ENCODE data around the gene MS4A4A.

MS4A4A gene

DNA sequence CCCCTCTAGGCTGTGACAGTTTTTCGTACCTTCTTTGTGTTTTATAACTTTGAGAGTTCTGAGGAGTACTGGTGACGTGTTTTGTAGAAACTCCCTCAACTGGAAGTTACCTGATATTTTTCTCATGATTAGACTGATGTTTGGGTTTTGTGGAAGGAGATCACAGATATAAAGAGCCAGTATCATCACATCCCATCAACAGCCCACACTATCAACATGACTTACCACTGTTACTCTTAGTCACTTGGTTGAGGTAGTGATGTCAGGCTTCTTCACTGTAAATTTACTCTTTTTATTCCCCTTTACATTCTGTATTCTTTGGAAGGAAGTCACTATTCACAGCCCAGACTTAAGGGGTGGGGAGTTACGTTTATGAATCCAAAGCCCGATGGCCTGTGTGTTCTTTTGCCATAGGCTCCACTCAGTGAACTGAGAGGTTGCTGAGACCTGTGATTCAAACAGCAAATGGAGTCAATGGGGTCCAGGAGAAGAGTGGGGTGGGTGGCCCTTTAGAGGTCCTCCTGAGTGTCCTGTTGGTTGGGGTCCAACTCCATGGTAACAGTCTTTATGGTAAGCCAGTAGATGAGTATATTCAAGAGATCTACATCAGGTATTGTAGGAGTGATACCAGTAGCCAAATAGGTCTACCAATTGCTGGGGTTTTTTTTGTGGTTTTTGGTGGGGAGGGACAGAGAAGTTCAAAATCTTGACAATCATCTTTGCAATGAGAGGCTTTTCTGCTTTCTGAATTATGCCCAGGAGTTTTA lies 22.3 kb upstream of the MS4A4A start:
- H3K9ac ChIP-seq (ENCODE audit: low read depth, low read length, poor library complexity): no peak overlapping the region
- no peak overlapping the region for H2BK12ac ChIP-seq (ENCODE audit: low read length)
- H3K4me2 ChIP-seq (ENCODE audit: insufficient read depth, low read length, poor library complexity, severe bottlenecking): no peak overlapping the region
- H3K18ac ChIP-seq (ENCODE audit: low read length): no peak overlapping the region
- H2BK15ac ChIP-seq (ENCODE audit: low read length): no peak overlapping the region
- no peak overlapping the region for H3K4me3 ChIP-seq (ENCODE audit: low read length in 2 of 2)
- H3K27me3 ChIP-seq (ENCODE audit: control insufficient read depth in 3 of 3, insufficient read depth in 3 of 3, low read depth in 1 of 3, low read length in 3 of 3): no peaks in the 10 kb centered on the region
- no peak overlapping the region for H3K27ac ChIP-seq (replicated peaks; ENCODE audit: low read length)
- no peak overlapping the region for H3K14ac ChIP-seq (ENCODE audit: low read length)
- no peak overlapping the region for H4K8ac ChIP-seq (ENCODE audit: low read depth, low read length)
- H3K36me3 ChIP-seq (replicated peaks in 1 of 2; ENCODE audit: control insufficient read depth in 2 of 2, insufficient read depth in 2 of 2, low read length in 2 of 2): no peaks in the 10 kb centered on the region
- whole genome bisulfite sequencing, 2 donors (ENCODE audit: extremely low coverage in 2 of 2, insufficient read length in 2 of 2, insufficient replicate concordance in 1 of 2): no CpG with 5 or more reads among the region's 4 CpGs
- H3K9me3 ChIP-seq (replicated peaks in 1 of 2; ENCODE audit: control insufficient read depth in 2 of 2, insufficient read depth in 1 of 2, low read depth in 1 of 2, low read length in 2 of 2): peaks cover 0 to 3% of the 10 kb centered on the region in 2 donors
- H3K4ac ChIP-seq (ENCODE audit: low read length): no peak overlapping the region
- no peaks in the 10 kb centered on the region for H3K4me1 ChIP-seq (ENCODE audit: control insufficient read depth in 2 of 2, insufficient read depth in 1 of 2, low read depth in 1 of 2, low read length in 2 of 2)
- no peak overlapping the region for H2AFZ ChIP-seq (ENCODE audit: low read length)
- H2BK5ac ChIP-seq (ENCODE audit: low read length): no peak overlapping the region
- no peak overlapping the region for H4K91ac ChIP-seq (ENCODE audit: low read depth, low read length, poor library complexity)
- no peak overlapping the region for H3K23ac ChIP-seq (ENCODE audit: low read depth, low read length, poor library complexity)
- no peak for DNase-seq (ENCODE audit: low spot score)
- H3K79me1 ChIP-seq (ENCODE audit: low read depth, low read length): no peaks in the 10 kb centered on the region
- no peak overlapping the region for H2BK120ac ChIP-seq (ENCODE audit: low read depth, low read length)
- no peak overlapping the region for H2AK5ac ChIP-seq (ENCODE audit: low read depth, low read length)

GRCh38 chr11:60261014-60261413 lies 19.5 kb upstream of the MS4A4A start:
- Histone ChIP-seq H3K4me1 (ENCODE audit: control insufficient read depth in 2 of 2, insufficient read depth in 1 of 2, low read depth in 1 of 2, low read length in 2 of 2) (no peaks in the 10 kb centered on the region), H3K27ac (replicated peaks; ENCODE audit: low read length) (no peak overlapping the region), H3K14ac (ENCODE audit: low read length) (no peak overlapping the region), H2AFZ (ENCODE audit: low read length) (no peak overlapping the region), H3K23ac (ENCODE audit: low read depth, low read length, poor library complexity) (no peak overlapping the region), H3K18ac (ENCODE audit: low read length) (no peak overlapping the region), H3K27me3 (ENCODE audit: control insufficient read depth in 3 of 3, insufficient read depth in 3 of 3, low read depth in 1 of 3, low read length in 3 of 3) (no peaks in the 10 kb centered on the region), H2BK15ac (ENCODE audit: low read length) (no peak overlapping the region), H2BK12ac (ENCODE audit: low read length) (no peak overlapping the region), H3K79me1 (ENCODE audit: low read depth, low read length) (no peaks in the 10 kb centered on the region), H4K91ac (ENCODE audit: low read depth, low read length, poor library complexity) (no peak overlapping the region), H3K36me3 (replicated peaks in 1 of 2; ENCODE audit: control insufficient read depth in 2 of 2, insufficient read depth in 2 of 2, low read length in 2 of 2) (no peaks in the 10 kb centered on the region), H3K4ac (ENCODE audit: low read length) (no peak overlapping the region), H3K9ac (ENCODE audit: low read depth, low read length, poor library complexity) (no peak overlapping the region), H3K9me3 (replicated peaks in 1 of 2; ENCODE audit: control insufficient read depth in 2 of 2, insufficient read depth in 1 of 2, low read depth in 1 of 2, low read length in 2 of 2) (no peaks in the 10 kb centered on the region), H2AK5ac (ENCODE audit: low read depth, low read length) (no peak overlapping the region), H2BK5ac (ENCODE audit: low read length) (no peak overlapping the region), H3K4me2 (ENCODE audit: insufficient read depth, low read length, poor library complexity, severe bottlenecking) (no peak overlapping the region), H2BK120ac (ENCODE audit: low read depth, low read length) (no peak overlapping the region), H4K8ac (ENCODE audit: low read depth, low read length) (no peak overlapping the region), H3K4me3 (ENCODE audit: low read length in 2 of 2) (no peak overlapping the region)
- no CpG with 5 or more reads among the region's 4 CpGs for WGBS, 2 donors (ENCODE audit: extremely low coverage in 2 of 2, insufficient read length in 2 of 2, insufficient replicate concordance in 1 of 2)
- no peak for DNase-seq (ENCODE audit: low spot score)

DNA sequence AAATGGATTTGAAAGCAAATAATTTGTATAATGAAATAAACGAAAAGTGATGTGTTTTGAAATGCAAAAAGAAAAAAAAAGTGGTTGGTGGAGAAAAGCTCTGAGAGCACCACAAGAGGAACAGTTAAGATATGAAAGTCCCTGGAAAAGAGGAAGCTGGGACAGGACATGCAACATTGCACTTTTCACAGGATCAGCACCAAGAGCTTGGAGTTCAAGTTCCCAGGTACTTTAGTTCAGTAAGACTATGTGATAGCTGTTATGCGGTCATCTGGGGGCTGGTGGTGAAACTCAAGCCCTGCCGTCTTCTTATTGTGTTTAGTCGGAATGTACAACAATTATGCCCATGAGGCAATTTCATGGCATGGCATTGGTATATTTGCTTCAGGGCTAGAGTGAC lies 17.1 kb upstream of the MS4A4A start:
- Histone ChIP-seq H2BK5ac (ENCODE audit: low read length) (no peak overlapping the region), H2AFZ (ENCODE audit: low read length) (no peak overlapping the region), H3K4me1 (ENCODE audit: control insufficient read depth in 2 of 2, insufficient read depth in 1 of 2, low read depth in 1 of 2, low read length in 2 of 2) (peaks cover 0 to 6% of the 10 kb centered on the region in 2 donors), H2AK5ac (ENCODE audit: low read depth, low read length) (no peak overlapping the region), H3K79me1 (ENCODE audit: low read depth, low read length) (no peaks in the 10 kb centered on the region), H3K27ac (replicated peaks; ENCODE audit: low read length) (no peak overlapping the region), H3K4me3 (ENCODE audit: low read length in 2 of 2) (no peak overlapping the region), H2BK15ac (ENCODE audit: low read length) (no peak overlapping the region), H3K4ac (ENCODE audit: low read length) (no peak overlapping the region), H2BK12ac (ENCODE audit: low read length) (no peak overlapping the region), H2BK120ac (ENCODE audit: low read depth, low read length) (no peak overlapping the region), H3K4me2 (ENCODE audit: insufficient read depth, low read length, poor library complexity, severe bottlenecking) (no peak overlapping the region), H3K36me3 (replicated peaks in 1 of 2; ENCODE audit: control insufficient read depth in 2 of 2, insufficient read depth in 2 of 2, low read length in 2 of 2) (no peaks in the 10 kb centered on the region), H3K27me3 (ENCODE audit: control insufficient read depth in 3 of 3, insufficient read depth in 3 of 3, low read depth in 1 of 3, low read length in 3 of 3) (no peaks in the 10 kb centered on the region), H3K9ac (ENCODE audit: low read depth, low read length, poor library complexity) (no peak overlapping the region), H3K23ac (ENCODE audit: low read depth, low read length, poor library complexity) (no peak overlapping the region), H4K91ac (ENCODE audit: low read depth, low read length, poor library complexity) (no peak overlapping the region), H4K8ac (ENCODE audit: low read depth, low read length) (no peak overlapping the region), H3K9me3 (replicated peaks in 1 of 2; ENCODE audit: control insufficient read depth in 2 of 2, insufficient read depth in 1 of 2, low read depth in 1 of 2, low read length in 2 of 2) (peaks cover 0 to under 1% of the 10 kb centered on the region in 2 donors), H3K14ac (ENCODE audit: low read length) (no peak overlapping the region), H3K18ac (ENCODE audit: low read length) (no peak overlapping the region)
- no peak for DNase-seq (ENCODE audit: low spot score)
- WGBS, 2 donors (ENCODE audit: extremely low coverage in 2 of 2, insufficient read length in 2 of 2, insufficient replicate concordance in 1 of 2): 100% methylated on average over 1 of the region's 4 CpGs

- no CpG with 5 or more reads among the region's 5 CpGs for WGBS, 2 donors (ENCODE audit: extremely low coverage in 2 of 2, insufficient read length in 2 of 2, insufficient replicate concordance in 1 of 2)
- H3K27me3 ChIP-seq (ENCODE audit: control insufficient read depth in 3 of 3, insufficient read depth in 3 of 3, low read depth in 1 of 3, low read length in 3 of 3): no peaks in the 10 kb centered on the region
Observed at GRCh38 chr11:60264644-60265043, 15.8 kb upstream of the MS4A4A start.

More at GRCh38 chr11:60264644-60265043, 15.8 kb upstream of the MS4A4A start:
- Histone ChIP-seq H3K18ac (ENCODE audit: low read length) (no peak overlapping the region), H2AK5ac (ENCODE audit: low read depth, low read length) (no peak overlapping the region), H4K8ac (ENCODE audit: low read depth, low read length) (no peak overlapping the region), H3K4me3 (ENCODE audit: low read length in 2 of 2) (no peak overlapping the region), H3K4me2 (ENCODE audit: insufficient read depth, low read length, poor library complexity, severe bottlenecking) (no peak overlapping the region), H4K91ac (ENCODE audit: low read depth, low read length, poor library complexity) (no peak overlapping the region), H3K27ac (replicated peaks; ENCODE audit: low read length) (no peak overlapping the region), H3K79me1 (ENCODE audit: low read depth, low read length) (no peaks in the 10 kb centered on the region), H3K4me1 (ENCODE audit: control insufficient read depth in 2 of 2, insufficient read depth in 1 of 2, low read depth in 1 of 2, low read length in 2 of 2) (peaks cover 0 to 6% of the 10 kb centered on the region in 2 donors), H3K23ac (ENCODE audit: low read depth, low read length, poor library complexity) (no peak overlapping the region), H3K9me3 (replicated peaks in 1 of 2; ENCODE audit: control insufficient read depth in 2 of 2, insufficient read depth in 1 of 2, low read depth in 1 of 2, low read length in 2 of 2) (peaks cover 0 to 6% of the 10 kb centered on the region in 2 donors), H2BK12ac (ENCODE audit: low read length) (no peak overlapping the region), H2BK5ac (ENCODE audit: low read length) (no peak overlapping the region), H3K9ac (ENCODE audit: low read depth, low read length, poor library complexity) (no peak overlapping the region), H2BK120ac (ENCODE audit: low read depth, low read length) (no peak overlapping the region), H2BK15ac (ENCODE audit: low read length) (no peak overlapping the region), H2AFZ (ENCODE audit: low read length) (no peak overlapping the region), H3K4ac (ENCODE audit: low read length) (no peak overlapping the region), H3K36me3 (replicated peaks in 1 of 2; ENCODE audit: control insufficient read depth in 2 of 2, insufficient read depth in 2 of 2, low read length in 2 of 2) (no peaks in the 10 kb centered on the region), H3K14ac (ENCODE audit: low read length) (no peak overlapping the region)
- no peak for DNase-seq (ENCODE audit: low spot score)

Data from neuronal stem cell (in vitro differentiated cells).